Glomerular endothelial cell (primary cell): ENCODE results near the gene MOGAT1. TPM values are rescaled to one million over a fixed set of nuclear protein-coding genes. Genes with fewer than 3 reads are reported as not detected.
"Not testable (repeated sequence)": the region's sequence is repeated elsewhere in the genome, so short reads cannot be mapped to it uniquely, and the experiment has no call there.

Source experiments
- DNase-seq: peaks from one replicate; pipeline ENCODE4 v3.0.0-alpha.2; 2011; ENCODE audit warnings: low read depth, low spot score; ENCODE audit errors: extremely low read depth
- total RNA-seq: library from RNA; depleted of rRNA; stranded (reverse); fragments of >200 nt; gene quantifications from 2 replicates; pipeline ENCODE4 v1.2.3, GENCODE V29; 2015

MOGAT1 gene
- total RNA-seq, 1 donor from 2014 or later = not detected

GRCh38 chr2:222669353-222669752 is 2.1 kb upstream of the MOGAT1 start:
- DNase-seq = no peak

- no peak for DNase-seq
Observed at GRCh38 chr2:222670191-222671038, 1.0 kb upstream of the MOGAT1 start.

- DNase-seq = no peak
Observed at GRCh38 chr2:222672068-222672401, 577 bp downstream of the MOGAT1 start.

- no peak for DNase-seq
Observed at GRCh38 chr2:222673273-222673672, 1.8 kb downstream of the MOGAT1 start.

GRCh38 chr2:222673883-222674282 is 2.4 kb downstream of the MOGAT1 start:
- DNase-seq = no peak

- no peak for DNase-seq
Observed at GRCh38 chr2:222677981-222678380, 6.5 kb downstream of the MOGAT1 start.

GRCh38 chr2:222683805-222684204 is 12.3 kb downstream of the MOGAT1 start:
- no peak for DNase-seq

GRCh38 chr2:222686086-222686750 is 14.8 kb downstream of the MOGAT1 start:
- DNase-seq = no peak

- no peak for DNase-seq
Observed at GRCh38 chr2:222688917-222689316, 17.5 kb downstream of the MOGAT1 start.

- no peak for DNase-seq
Observed at GRCh38 chr2:222689322-222689721, 17.9 kb downstream of the MOGAT1 start.

GRCh38 chr2:222690564-222691200 is 19.2 kb downstream of the MOGAT1 start:
- no peak for DNase-seq

GRCh38 chr2:222693413-222693812 is 22.0 kb downstream of the MOGAT1 start:
- DNase-seq = not testable (repeated sequence)

- DNase-seq = no peak
Observed at GRCh38 chr2:222693837-222694236, 22.4 kb downstream of the MOGAT1 start.

- no peak for DNase-seq
Observed at GRCh38 chr2:222698276-222698675, 26.8 kb downstream of the MOGAT1 start.

GRCh38 chr2:222701233-222701632 is 29.8 kb downstream of the MOGAT1 start:
- no peak for DNase-seq

- DNase-seq = no peak
Observed at GRCh38 chr2:222701721-222702131, 30.3 kb downstream of the MOGAT1 start.

- DNase-seq = no peak
Observed at GRCh38 chr2:222703091-222703490, 31.6 kb downstream of the MOGAT1 start.

- no peak for DNase-seq
Observed at GRCh38 chr2:222703886-222704285, 32.4 kb downstream of the MOGAT1 start.

- DNase-seq = no peak
Observed at GRCh38 chr2:222706616-222707015, 35.2 kb downstream of the MOGAT1 start.

GRCh38 chr2:222707102-222707688 is 35.7 kb downstream of the MOGAT1 start:
- no peak for DNase-seq

GRCh38 chr2:222707689-222708273 is 36.3 kb downstream of the MOGAT1 start:
- DNase-seq = no peak
